ENCODE measurements around the gene ZNF592.

Gene ZNF592

DNA sequence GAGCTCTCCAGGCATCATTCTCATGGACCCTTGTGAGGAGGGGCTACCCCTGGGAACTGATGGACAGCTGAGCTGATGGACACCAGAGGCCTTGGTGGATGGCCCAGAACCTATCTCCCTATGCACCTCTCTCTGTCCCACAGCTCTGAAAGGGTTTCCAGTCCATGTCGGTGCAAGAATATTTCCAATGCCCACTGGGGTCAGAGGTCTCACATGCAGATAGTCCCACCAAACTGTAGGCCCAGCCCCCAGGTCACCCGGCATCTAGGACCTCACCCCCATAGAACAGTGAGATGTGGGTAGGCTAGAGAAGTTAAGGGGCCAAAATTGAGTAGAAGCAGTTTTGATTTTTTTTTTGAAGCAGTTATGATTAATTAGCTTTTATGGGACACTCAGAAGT lies 71.4 kb downstream of the ZNF592 start:
- Histone ChIP-seq H3K4me1 (ENCODE audit: control insufficient read depth, insufficient read depth, low read length) (peaks cover 7% of the 10 kb centered on the region; the same call in 1 of the 2 replicates), H3K36me3 (ENCODE audit: control insufficient read depth in 2 of 2, insufficient read depth in 1 of 2, low read length in 2 of 2) (no peaks in the 10 kb centered on the region), H3K4me3 (ENCODE audit: low read depth, low read length) (no peak overlapping the region), H3K9me3 (ENCODE audit: control insufficient read depth, insufficient read depth, low read depth, low read length) (no peaks in the 10 kb centered on the region), H3K27ac (ENCODE audit: extremely low read depth, low read depth, low read length) (no peak overlapping the region)
- POLR2A ChIA-PET, result interaction anchor here (0.8 to 1.5 kb wide), 2 partner anchors 11 to 166 kb away, joined by 3 read pairs; partner anchors contain the start of gene WDR73
- TF ChIP-seq KLF8 (tag by site-specific recombination; IDR thresholded peaks at IDR 0.05) (no peak), SP7 (tag by site-specific recombination; IDR thresholded peaks at IDR 0.05) (no peak), MZF1 (tag by site-specific recombination; IDR thresholded peaks at IDR 0.05; ENCODE audit: borderline replicate concordance) (no peak), ZNF37A (tag by site-specific recombination; IDR thresholded peaks at IDR 0.05) (no peak)
- CTCF ChIA-PET, result interaction anchor here (0.6 to 1.2 kb wide), 8 partner anchors 9 to 221 kb away, joined by 3 to 5 read pairs (median 3); no protein-coding TSS in a partner anchor

DNA sequence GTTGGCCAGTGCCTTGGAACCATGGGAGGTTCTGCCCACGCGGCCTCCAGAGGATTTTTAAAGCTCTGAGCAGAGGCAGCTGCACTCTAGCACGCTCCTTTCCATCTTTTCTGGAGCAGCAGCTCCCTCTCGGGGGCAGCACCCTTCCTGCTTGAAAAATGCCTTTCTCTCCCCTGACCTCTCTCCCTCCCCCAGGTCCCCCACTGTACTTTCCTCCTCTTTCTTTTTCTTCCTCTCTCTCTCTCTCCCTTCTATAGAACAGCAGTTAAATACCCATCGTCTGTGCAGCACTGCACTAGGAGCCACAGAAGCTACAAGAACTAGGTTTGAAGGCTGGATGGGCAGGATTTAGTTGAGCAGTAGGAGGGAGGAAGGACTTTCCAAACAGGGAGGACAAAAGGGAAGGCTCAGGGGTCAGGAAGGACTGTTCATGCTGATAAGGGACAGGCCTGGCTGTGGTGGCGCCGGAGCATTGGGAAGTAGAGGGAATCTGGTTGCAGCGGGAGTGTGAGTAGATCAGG lies 73.2 kb downstream of the ZNF592 start:
- Histone ChIP-seq H3K4me3 (ENCODE audit: low read depth, low read length) (no peak overlapping the region), H3K27ac (ENCODE audit: extremely low read depth, low read depth, low read length) (no peak overlapping the region), H3K36me3 (ENCODE audit: control insufficient read depth in 2 of 2, insufficient read depth in 1 of 2, low read length in 2 of 2) (no peaks in the 10 kb centered on the region), H3K4me1 (ENCODE audit: control insufficient read depth, insufficient read depth, low read length) (peaks cover 7% of the 10 kb centered on the region; the same call in 1 of the 2 replicates), H3K9me3 (ENCODE audit: control insufficient read depth, insufficient read depth, low read depth, low read length) (no peaks in the 10 kb centered on the region)
- no peak for TF ChIP-seq ZNF324 (tag by site-specific recombination; IDR thresholded peaks at IDR 0.05)
- TF ChIP-seq ZNF16 (tag by site-specific recombination; IDR thresholded peaks at IDR 0.05; ENCODE audit: low read depth), result no peak
- TF ChIP-seq ZNF629 (tag by site-specific recombination; IDR thresholded peaks at IDR 0.05), result no peak
- no peak for TF ChIP-seq ZNF184 (tag by site-specific recombination; IDR thresholded peaks at IDR 0.05)
- no peak for TF ChIP-seq ZXDB (tag by site-specific recombination; IDR thresholded peaks at IDR 0.05)
- no peak for TF ChIP-seq ZNF623 (tag by site-specific recombination; IDR thresholded peaks at IDR 0.05)
- no peak for TF ChIP-seq BCL11B (tag by site-specific recombination; IDR thresholded peaks at IDR 0.05; ENCODE audit: low read depth)
- TF ChIP-seq ZNF114 (tag by site-specific recombination; IDR thresholded peaks at IDR 0.05), result no peak
- TF ChIP-seq ZNF292 (tag by site-specific recombination; IDR thresholded peaks at IDR 0.05; ENCODE audit: borderline replicate concordance, low read depth), result no peak
- no peak for TF ChIP-seq ZBTB17 (tag by site-specific recombination; IDR thresholded peaks at IDR 0.05)
- POLR2A ChIA-PET, result interaction anchor here (1.0 to 1.3 kb wide), 2 partner anchors 105 to 106 kb away, joined by 4 read pairs; partner anchors contain the start of gene SEC11A
- CTCF ChIA-PET, result interaction anchor here (0.7 to 2.0 kb wide), 6 partner anchors 11 to 240 kb away, joined by 3 to 8 read pairs (median 4); no protein-coding TSS in a partner anchor

DNA sequence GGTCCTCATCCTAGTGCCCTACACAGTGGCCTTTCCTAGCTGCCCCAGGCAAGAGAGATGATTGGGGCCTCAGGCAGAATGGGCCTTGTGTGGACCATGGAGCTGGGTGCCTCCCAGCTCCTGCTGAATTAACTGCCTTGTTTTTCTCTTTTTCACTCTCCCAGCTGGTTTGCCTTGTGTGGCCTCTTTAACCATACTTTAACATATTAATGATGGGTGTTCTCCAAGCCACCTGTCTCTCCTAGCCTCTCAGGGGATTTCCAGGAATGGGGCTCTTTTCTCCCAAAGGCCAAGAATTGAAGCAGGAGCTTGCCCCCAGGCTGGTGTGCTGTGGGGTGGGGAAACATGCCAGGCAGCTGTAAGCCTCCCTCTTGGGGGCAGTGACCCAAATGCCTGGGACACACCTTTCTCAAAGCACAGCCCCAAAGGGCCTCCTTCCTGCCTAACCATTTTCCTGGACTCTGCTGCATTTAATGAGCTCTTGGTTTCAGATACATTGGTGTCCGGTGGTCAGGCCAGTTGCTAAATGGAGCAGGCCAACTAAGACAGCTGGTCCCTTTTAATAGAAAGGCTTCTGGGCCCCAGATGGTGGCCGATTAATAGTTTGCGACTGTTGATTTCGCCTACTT lies 74.4 kb downstream of the ZNF592 start:
- H3K4me1 ChIP-seq (ENCODE audit: control insufficient read depth, insufficient read depth, low read length), result peaks cover 7% of the 10 kb centered on the region; the same call in 1 of the 2 replicates
- H3K27ac ChIP-seq (ENCODE audit: extremely low read depth, low read depth, low read length), result no peak overlapping the region
- ChIA-PET POLR2A (interaction anchor here (0.7 to 1.3 kb wide), 3 partner anchors 56 to 214 kb away, joined by 3 to 4 read pairs (median 3); partner anchors contain the start of gene SEC11A), CTCF (interaction anchor here (0.6 to 2.0 kb wide), 10 partner anchors 10 to 489 kb away, joined by 3 to 8 read pairs (median 4); no protein-coding TSS in a partner anchor)
- no peak for TF ChIP-seq ZSCAN23 (tag by site-specific recombination; IDR thresholded peaks at IDR 0.05)
- no peak for TF ChIP-seq ZNF433 (tag by site-specific recombination; IDR thresholded peaks at IDR 0.05; ENCODE audit: low read depth)
- H3K4me3 ChIP-seq (ENCODE audit: low read depth, low read length), result no peak overlapping the region
- no peaks in the 10 kb centered on the region for H3K36me3 ChIP-seq (ENCODE audit: control insufficient read depth in 2 of 2, insufficient read depth in 1 of 2, low read length in 2 of 2)
- H3K9me3 ChIP-seq (ENCODE audit: control insufficient read depth, insufficient read depth, low read depth, low read length), result no peaks in the 10 kb centered on the region

DNA sequence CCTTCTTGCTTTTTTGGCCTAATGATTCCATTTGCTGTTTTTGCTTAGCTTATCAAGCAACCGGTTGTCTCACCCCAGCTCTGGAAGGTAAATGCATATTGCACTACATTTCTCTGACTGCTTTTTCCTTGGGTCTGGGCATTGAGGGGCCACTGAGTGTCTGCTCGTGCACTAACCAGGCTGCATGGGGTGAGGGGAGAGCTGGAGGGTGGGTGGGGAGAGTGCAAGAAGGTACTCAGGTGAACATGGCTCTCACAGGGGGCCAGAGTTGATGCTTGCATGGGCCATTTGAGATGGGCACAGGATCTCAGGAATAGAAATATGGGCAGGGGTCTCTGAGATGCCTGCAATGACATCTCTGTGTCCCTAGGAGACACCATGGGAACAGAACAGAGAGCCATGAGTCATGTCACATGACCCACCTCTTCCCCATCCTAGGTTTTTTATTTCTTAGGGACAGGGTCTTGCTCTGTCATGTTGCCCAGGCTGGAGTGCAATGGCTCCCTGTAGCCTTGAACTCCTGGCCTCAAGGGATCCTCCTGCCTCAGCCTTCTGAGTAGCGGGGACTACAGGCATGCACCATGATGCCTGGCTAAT lies 75.0 kb downstream of the ZNF592 start:
- no peak overlapping the region for H3K27ac ChIP-seq (ENCODE audit: extremely low read depth, low read depth, low read length)
- POLR2A ChIA-PET, result interaction anchor here (0.7 to 1.0 kb wide), 2 partner anchors 55 to 215 kb away, joined by 3 read pairs; no protein-coding TSS in a partner anchor
- CTCF ChIA-PET, result interaction anchor here (0.6 to 1.4 kb wide), 7 partner anchors 10 to 488 kb away, joined by 3 to 6 read pairs (median 3); no protein-coding TSS in a partner anchor
- TF ChIP-seq, protein P1, sequence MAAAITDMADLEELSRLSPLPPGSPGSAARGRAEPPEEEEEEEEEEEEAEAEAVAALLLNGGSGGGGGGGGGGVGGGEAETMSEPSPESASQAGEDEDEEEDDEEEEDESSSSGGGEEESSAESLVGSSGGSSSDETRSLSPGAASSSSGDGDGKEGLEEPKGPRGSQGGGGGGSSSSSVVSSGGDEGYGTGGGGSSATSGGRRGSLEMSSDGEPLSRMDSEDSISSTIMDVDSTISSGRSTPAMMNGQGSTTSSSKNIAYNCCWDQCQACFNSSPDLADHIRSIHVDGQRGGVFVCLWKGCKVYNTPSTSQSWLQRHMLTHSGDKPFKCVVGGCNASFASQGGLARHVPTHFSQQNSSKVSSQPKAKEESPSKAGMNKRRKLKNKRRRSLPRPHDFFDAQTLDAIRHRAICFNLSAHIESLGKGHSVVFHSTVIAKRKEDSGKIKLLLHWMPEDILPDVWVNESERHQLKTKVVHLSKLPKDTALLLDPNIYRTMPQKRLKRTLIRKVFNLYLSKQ (tag by site-specific recombination; IDR thresholded peaks at IDR 0.05; ENCODE audit: borderline replicate concordance), result no peak
- no peak for TF ChIP-seq ZNF792 (tag by site-specific recombination; IDR thresholded peaks at IDR 0.05)
- no peak for TF ChIP-seq ZNF777 (tag by site-specific recombination; IDR thresholded peaks at IDR 0.05; ENCODE audit: borderline replicate concordance)
- TF ChIP-seq PRDM1 (tag by site-specific recombination; IDR thresholded peaks at IDR 0.05), result no peak
- no peak for TF ChIP-seq ZNF677 (tag by site-specific recombination; IDR thresholded peaks at IDR 0.05)
- no peak for TF ChIP-seq ZNF37A (tag by site-specific recombination; IDR thresholded peaks at IDR 0.05)
- TF ChIP-seq, protein P2, sequence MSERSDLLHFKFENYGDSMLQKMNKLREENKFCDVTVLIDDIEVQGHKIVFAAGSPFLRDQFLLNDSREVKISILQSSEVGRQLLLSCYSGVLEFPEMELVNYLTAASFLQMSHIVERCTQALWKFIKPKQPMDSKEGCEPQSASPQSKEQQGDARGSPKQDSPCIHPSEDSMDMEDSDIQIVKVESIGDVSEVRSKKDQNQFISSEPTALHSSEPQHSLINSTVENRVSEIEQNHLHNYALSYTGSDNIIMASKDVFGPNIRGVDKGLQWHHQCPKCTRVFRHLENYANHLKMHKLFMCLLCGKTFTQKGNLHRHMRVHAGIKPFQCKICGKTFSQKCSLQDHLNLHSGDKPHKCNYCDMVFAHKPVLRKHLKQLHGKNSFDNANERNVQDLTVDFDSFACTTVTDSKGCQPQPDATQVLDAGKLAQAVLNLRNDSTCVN (tag by site-specific recombination; optimal IDR thresholded peaks at IDR 0.05), result no peak

More for the DNA sequence above, 75.0 kb downstream of the ZNF592 start:
- Histone ChIP-seq H3K4me1 (ENCODE audit: control insufficient read depth, insufficient read depth, low read length) (peaks cover under 1% of the 10 kb centered on the region; the same call in 1 of the 2 replicates), H3K4me3 (ENCODE audit: low read depth, low read length) (no peak overlapping the region), H3K36me3 (ENCODE audit: control insufficient read depth in 2 of 2, insufficient read depth in 1 of 2, low read length in 2 of 2) (no peaks in the 10 kb centered on the region), H3K9me3 (ENCODE audit: control insufficient read depth, insufficient read depth, low read depth, low read length) (no peaks in the 10 kb centered on the region)
